HCT116 (cell line): ENCODE measurements around the gene BFAR. TPM values are rescaled to one million over a fixed set of nuclear protein-coding genes. Genes with fewer than 3 reads are reported as not detected.
"Not testable (repeated sequence)": the region's sequence is repeated elsewhere in the genome, so short reads cannot be mapped to it uniquely, and the experiment has no call there.

Experiments used
- ATAC-seq: fragments of 200-7000 bp; cut with Tn5 transposase; 2 replicates; pipeline ENCODE4 v1.9.1; 2020; ENCODE audit warnings: mild to moderate bottlenecking, moderate library complexity
- BruUV-seq: library from RNA; stranded (reverse); fragments of 400-500 nt; replicated peaks from 2 replicates; lab custom pipeline; 2021; lab: Mats Ljungman, UMichigan
- CTCF ChIA-PET: fragments of 300-600 bp; sonication (Branson Sonifier 250); formaldehyde crosslinking; loops from one replicate; lab custom pipeline; 2021; ENCODE audit warnings: antibody characterized with exemption; lab: Charles Lee
- POLR2A ChIA-PET: fragments of 300-600, 350-600 bp; sonication (Branson Sonifier 250); formaldehyde crosslinking; loops from one replicate; lab custom pipeline; 2021; ENCODE audit warnings: antibody characterized with exemption; lab: Charles Lee
- RAD21 ChIA-PET, 2 experiments: fragments of 300-600 bp; sonication (Branson Sonifier 250); formaldehyde crosslinking; loops; one replicate each; lab custom pipeline; 2023; ENCODE audit warnings: low total read pairs in 2 of 2; ENCODE audit not compliant: uncharacterized antibody in 2 of 2, unreplicated experiment in 2 of 2, low non-redundant PET in 1 of 2; lab: Charles Lee
- DNase-seq: peaks from one replicate; pipeline ENCODE4 v3.0.0-alpha.2; 2010; ENCODE audit warnings: low read depth, low spot score
- H2AFZ ChIP-seq: fragments of 200-600 bp; shearing (Covaris generic), sonication (generic); 2 replicates; pipeline ENCODE4 v1.6.1; 2017; ENCODE audit warnings: low read depth, mixed run types, mixed read lengths, antibody characterized with exemption, low read length; ENCODE audit not compliant: poor library complexity, severe bottlenecking
- H3K27ac ChIP-seq: 2 replicates; pipeline ENCODE4 v1.5.1; 2012; ENCODE audit warnings: low read depth, low read length
- H3K27me3 ChIP-seq: fragments of 200-600 bp; sonication (generic); 2 replicates; pipeline ENCODE4 v1.6.1; 2016; ENCODE audit warnings: mixed run types, low read length, mixed read lengths; ENCODE audit not compliant: insufficient read depth
- H3K36me3 ChIP-seq, 2 experiments: fragments of 200-500 bp in 1 of 2; fragments of 200-600 bp in 1 of 2; sonication (Bioruptor generic) in 1 of 2; sonication (generic) in 1 of 2; 2 replicates each; pipeline versions ENCODE4 v1.5.1 to v1.6.1; 2014 to 2016; ENCODE audit warnings: low read length in 2 of 2, inconsistent platforms in 1 of 2, mixed read lengths in 1 of 2, mixed run types in 1 of 2; ENCODE audit not compliant: insufficient read depth in 2 of 2, control insufficient read depth in 1 of 2
- H3K4me1 ChIP-seq, 2 experiments: fragments of 200-600 bp in 1 of 2; sonication (generic) in 1 of 2; 2 replicates each; pipeline versions ENCODE4 v1.5.1 to v1.6.1; 2012 to 2017; ENCODE audit warnings: low read length in 2 of 2, inconsistent platforms in 1 of 2, mild to moderate bottlenecking in 1 of 2, mixed read lengths in 1 of 2, mixed run types in 1 of 2, moderate library complexity in 1 of 2; ENCODE audit not compliant: insufficient read depth in 2 of 2, control insufficient read depth in 1 of 2
- H3K4me2 ChIP-seq: fragments of 200-600 bp; sonication (generic); 2 replicates; pipeline ENCODE4 v1.6.1; 2017; ENCODE audit warnings: mixed run types, low read length, mixed read lengths
- H3K4me3 ChIP-seq, 2 experiments: fragments of 200-600 bp in 1 of 2; sonication (generic) in 1 of 2; replicated peaks in 1 of 2; 2 replicates each; pipeline ENCODE4 v1.5.1; 2011 to 2016; ENCODE audit warnings: low read length in 2 of 2, control low read depth in 1 of 2, low read depth in 1 of 2, mild to moderate bottlenecking in 1 of 2, mixed read lengths in 1 of 2, mixed run types in 1 of 2
- H3K79me2 ChIP-seq: fragments of 200-600 bp; sonication (generic); 2 replicates; pipeline ENCODE4 v1.6.1; 2017; ENCODE audit warnings: mild to moderate bottlenecking, mixed run types, low read length, moderate library complexity, mixed read lengths; ENCODE audit not compliant: insufficient read depth
- H3K9ac ChIP-seq: fragments of 200-600 bp; sonication (generic); 2 replicates; pipeline ENCODE4 v1.6.1; 2016; ENCODE audit warnings: low read length, mixed read lengths
- H3K9me2 ChIP-seq: fragments of 200-600 bp; sonication (generic), shearing (Covaris generic); 2 replicates; pipeline ENCODE4 v1.6.1; 2017; ENCODE audit warnings: mixed run types, mild to moderate bottlenecking, moderate library complexity; ENCODE audit not compliant: insufficient read depth
- H3K9me3 ChIP-seq, 2 experiments: fragments of 200-500 bp in 1 of 2; fragments of 200-600 bp in 1 of 2; sonication (Bioruptor generic) in 1 of 2; sonication (generic) in 1 of 2; 2 replicates each; pipeline ENCODE4 v1.6.1; 2014 to 2017; ENCODE audit warnings: low read length in 2 of 2, mixed read lengths in 2 of 2, inconsistent platforms in 1 of 2, low read depth in 1 of 2, mild to moderate bottlenecking in 1 of 2, mixed run types in 1 of 2, moderate library complexity in 1 of 2; ENCODE audit not compliant: control insufficient read depth in 1 of 2, insufficient read depth in 1 of 2
- H4K20me1 ChIP-seq: fragments of 200-600 bp; sonication (generic), shearing (Covaris generic); 2 replicates; pipeline ENCODE4 v1.6.1; 2017; ENCODE audit warnings: mixed run types, mild to moderate bottlenecking, moderate library complexity; ENCODE audit not compliant: insufficient read depth
- CBX3 ChIP-seq: IDR thresholded peaks from 2 replicates; pipeline ENCODE4 v1.6.1; 2012; ENCODE audit warnings: low read depth
- CEBPB ChIP-seq: IDR thresholded peaks from 2 replicates; pipeline ENCODE4 v1.6.1; 2012; ENCODE audit warnings: low read depth
- EGR1 ChIP-seq: IDR thresholded peaks from 2 replicates; pipeline ENCODE4 v1.6.1; 2012; ENCODE audit warnings: low read depth
- ELF1 ChIP-seq: IDR thresholded peaks from 2 replicates; pipeline ENCODE4 v1.6.1; 2012; ENCODE audit warnings: low read depth, borderline replicate concordance
- EZH2phosphoT487 ChIP-seq: fragments of 200-600 bp; IDR thresholded peaks from 2 replicates; pipeline ENCODE4 v1.6.1; 2018; ENCODE audit warnings: antibody characterized with exemption, borderline replicate concordance
- FOSL1 ChIP-seq: IDR thresholded peaks from 2 replicates; pipeline ENCODE4 v1.6.1; 2012; ENCODE audit warnings: low read depth
- JUND ChIP-seq: IDR thresholded peaks from 2 replicates; pipeline ENCODE4 v1.6.1; 2012
- POLR2A ChIP-seq: IDR thresholded peaks from 2 replicates; pipeline ENCODE4 v1.7.0; 2011; ENCODE audit warnings: borderline replicate concordance; ENCODE audit not compliant: insufficient read depth, insufficient read length; ENCODE audit errors: extremely low read depth
- SIN3A ChIP-seq: IDR thresholded peaks from 2 replicates; pipeline ENCODE4 v1.6.1; 2012; ENCODE audit warnings: low read depth
- SP1 ChIP-seq: IDR thresholded peaks from 2 replicates; pipeline ENCODE4 v1.6.1; 2012; ENCODE audit warnings: low read depth
- SRF ChIP-seq: IDR thresholded peaks from 2 replicates; pipeline ENCODE4 v1.6.1; 2012; ENCODE audit warnings: low read depth
- TCF7L2 ChIP-seq: IDR thresholded peaks from 2 replicates; pipeline ENCODE4 v1.7.0; 2011; ENCODE audit warnings: borderline replicate concordance, inconsistent platforms; ENCODE audit not compliant: insufficient read depth, insufficient read length; ENCODE audit errors: extremely low read depth
- intact Hi-C: fragments of 100-400 bp; cut with micrococcal nuclease; formaldehyde crosslinking; loops from 2 replicates; pipeline ENCODE4 v1.10.0; 2022
- total RNA-seq: library from RNA; stranded (reverse); gene quantifications from one replicate; pipeline ENCODE4 v1.2.1, GENCODE V29; 2021; ENCODE audit not compliant: unreplicated experiment
- TF ChIP-seq, protein P1 (sequence below): IDR thresholded peaks from 2 replicates; pipeline ENCODE4 v1.6.1; 2012
- TF ChIP-seq, protein P2 (sequence below): IDR thresholded peaks from 2 replicates; pipeline ENCODE4 v1.6.1; 2011; ENCODE audit warnings: mild to moderate bottlenecking, low read length, moderate library complexity; ENCODE audit not compliant: insufficient replicate concordance; ENCODE audit errors: extremely low read depth
- TF ChIP-seq, protein P3 (sequence below): IDR thresholded peaks from 2 replicates; pipeline ENCODE4 v1.6.1; 2012; ENCODE audit warnings: low read depth

Gene BFAR
- total RNA-seq, 1 experiment from 2014 or later: 49.7 TPM

DNA sequence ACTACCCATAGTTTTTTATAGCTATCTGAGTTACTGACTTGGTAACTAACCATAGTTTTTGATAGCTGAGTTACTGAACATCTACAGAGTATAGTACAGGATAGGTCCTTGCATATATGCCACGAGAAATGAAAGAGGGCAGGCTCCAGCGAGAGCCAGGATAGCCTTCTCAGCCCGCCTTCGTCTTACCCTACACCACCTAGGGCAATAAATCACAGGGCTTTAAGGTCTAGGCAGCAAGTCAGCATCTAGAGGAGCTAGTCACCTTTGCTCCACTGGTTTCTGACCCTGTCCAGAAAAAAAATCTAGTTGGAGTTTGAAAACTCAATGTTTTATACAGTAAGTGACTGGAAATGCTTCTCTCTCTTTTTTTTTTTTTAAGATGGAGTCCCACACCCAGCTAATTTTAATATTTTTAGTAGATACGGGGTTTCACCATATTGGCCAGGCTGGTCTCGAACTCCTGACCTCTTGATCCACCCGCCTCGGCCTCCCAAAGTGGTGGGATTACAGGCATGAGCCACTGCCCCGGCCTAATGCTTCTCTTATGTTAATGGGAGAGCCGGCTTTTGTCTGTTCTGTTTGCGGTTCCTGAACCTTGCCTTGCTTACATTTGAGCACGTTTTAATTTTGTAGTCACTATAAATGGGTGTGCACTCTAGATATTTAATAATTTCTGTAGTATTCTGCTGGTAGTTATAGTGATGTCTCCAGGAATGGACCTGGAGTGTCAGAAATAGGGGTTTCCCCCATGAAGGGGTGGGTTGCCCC lies 2.8 kb downstream of the BFAR start:
- no peak for ATAC-seq
- DNase-seq: no peak
- H3K4me3 ChIP-seq: no peak overlapping the region
- no peak overlapping the region for H2AFZ ChIP-seq
- H3K27ac ChIP-seq: no peak overlapping the region
- peaks cover 3 to 18% of the 10 kb centered on the region in 2 experiments; a peak in 3 of 4 replicates for H3K36me3 ChIP-seq
- no TSS peak for BruUV-seq
- H3K79me2 ChIP-seq: peaks cover 77% of the 10 kb centered on the region
- RAD21 ChIA-PET: no interaction called here
- no peaks in the 10 kb centered on the region for H3K27me3 ChIP-seq
- intact Hi-C loops: no loop called here
- no peak overlapping the region for H3K9ac ChIP-seq
- peaks cover 10% of the 10 kb centered on the region; the same call in 1 of the 2 replicates for H4K20me1 ChIP-seq
- no peaks in the 10 kb centered on the region for H3K9me2 ChIP-seq
- TF ChIP-seq SP1: no peak
- no peak for TF ChIP-seq CBX3
- no peak for TF ChIP-seq JUND
- TF ChIP-seq SRF: no peak
- no peak for TF ChIP-seq EZH2phosphoT487
- TF ChIP-seq POLR2A: no peak
- TF ChIP-seq TCF7L2: no peak
- TF ChIP-seq SIN3A: no peak
- TF ChIP-seq, protein P1, sequence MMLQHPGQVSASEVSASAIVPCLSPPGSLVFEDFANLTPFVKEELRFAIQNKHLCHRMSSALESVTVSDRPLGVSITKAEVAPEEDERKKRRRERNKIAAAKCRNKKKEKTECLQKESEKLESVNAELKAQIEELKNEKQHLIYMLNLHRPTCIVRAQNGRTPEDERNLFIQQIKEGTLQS: no peak
- TF ChIP-seq FOSL1: no peak
- TF ChIP-seq EGR1: no peak
- TF ChIP-seq ELF1: no peak
- TF ChIP-seq, protein P2, sequence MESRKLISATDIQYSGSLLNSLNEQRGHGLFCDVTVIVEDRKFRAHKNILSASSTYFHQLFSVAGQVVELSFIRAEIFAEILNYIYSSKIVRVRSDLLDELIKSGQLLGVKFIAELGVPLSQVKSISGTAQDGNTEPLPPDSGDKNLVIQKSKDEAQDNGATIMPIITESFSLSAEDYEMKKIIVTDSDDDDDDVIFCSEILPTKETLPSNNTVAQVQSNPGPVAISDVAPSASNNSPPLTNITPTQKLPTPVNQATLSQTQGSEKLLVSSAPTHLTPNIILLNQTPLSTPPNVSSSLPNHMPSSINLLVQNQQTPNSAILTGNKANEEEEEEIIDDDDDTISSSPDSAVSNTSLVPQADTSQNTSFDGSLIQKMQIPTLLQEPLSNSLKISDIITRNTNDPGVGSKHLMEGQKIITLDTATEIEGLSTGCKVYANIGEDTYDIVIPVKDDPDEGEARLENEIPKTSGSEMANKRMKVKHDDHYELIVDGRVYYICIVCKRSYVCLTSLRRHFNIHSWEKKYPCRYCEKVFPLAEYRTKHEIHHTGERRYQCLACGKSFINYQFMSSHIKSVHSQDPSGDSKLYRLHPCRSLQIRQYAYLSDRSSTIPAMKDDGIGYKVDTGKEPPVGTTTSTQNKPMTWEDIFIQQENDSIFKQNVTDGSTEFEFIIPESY: no peak
- no peak for TF ChIP-seq CEBPB
- TF ChIP-seq, protein P3, sequence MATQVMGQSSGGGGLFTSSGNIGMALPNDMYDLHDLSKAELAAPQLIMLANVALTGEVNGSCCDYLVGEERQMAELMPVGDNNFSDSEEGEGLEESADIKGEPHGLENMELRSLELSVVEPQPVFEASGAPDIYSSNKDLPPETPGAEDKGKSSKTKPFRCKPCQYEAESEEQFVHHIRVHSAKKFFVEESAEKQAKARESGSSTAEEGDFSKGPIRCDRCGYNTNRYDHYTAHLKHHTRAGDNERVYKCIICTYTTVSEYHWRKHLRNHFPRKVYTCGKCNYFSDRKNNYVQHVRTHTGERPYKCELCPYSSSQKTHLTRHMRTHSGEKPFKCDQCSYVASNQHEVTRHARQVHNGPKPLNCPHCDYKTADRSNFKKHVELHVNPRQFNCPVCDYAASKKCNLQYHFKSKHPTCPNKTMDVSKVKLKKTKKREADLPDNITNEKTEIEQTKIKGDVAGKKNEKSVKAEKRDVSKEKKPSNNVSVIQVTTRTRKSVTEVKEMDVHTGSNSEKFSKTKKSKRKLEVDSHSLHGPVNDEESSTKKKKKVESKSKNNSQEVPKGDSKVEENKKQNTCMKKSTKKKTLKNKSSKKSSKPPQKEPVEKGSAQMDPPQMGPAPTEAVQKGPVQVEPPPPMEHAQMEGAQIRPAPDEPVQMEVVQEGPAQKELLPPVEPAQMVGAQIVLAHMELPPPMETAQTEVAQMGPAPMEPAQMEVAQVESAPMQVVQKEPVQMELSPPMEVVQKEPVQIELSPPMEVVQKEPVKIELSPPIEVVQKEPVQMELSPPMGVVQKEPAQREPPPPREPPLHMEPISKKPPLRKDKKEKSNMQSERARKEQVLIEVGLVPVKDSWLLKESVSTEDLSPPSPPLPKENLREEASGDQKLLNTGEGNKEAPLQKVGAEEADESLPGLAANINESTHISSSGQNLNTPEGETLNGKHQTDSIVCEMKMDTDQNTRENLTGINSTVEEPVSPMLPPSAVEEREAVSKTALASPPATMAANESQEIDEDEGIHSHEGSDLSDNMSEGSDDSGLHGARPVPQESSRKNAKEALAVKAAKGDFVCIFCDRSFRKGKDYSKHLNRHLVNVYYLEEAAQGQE: no peak
- H3K4me1 ChIP-seq: peaks cover 16 to 25% of the 10 kb centered on the region in 2 experiments; a peak in 3 of 4 replicates
- H3K9me3 ChIP-seq: no peaks in the 10 kb centered on the region
- CTCF ChIA-PET: no interaction called here
- no peak overlapping the region for H3K4me2 ChIP-seq
- POLR2A ChIA-PET: no interaction called here

DNA sequence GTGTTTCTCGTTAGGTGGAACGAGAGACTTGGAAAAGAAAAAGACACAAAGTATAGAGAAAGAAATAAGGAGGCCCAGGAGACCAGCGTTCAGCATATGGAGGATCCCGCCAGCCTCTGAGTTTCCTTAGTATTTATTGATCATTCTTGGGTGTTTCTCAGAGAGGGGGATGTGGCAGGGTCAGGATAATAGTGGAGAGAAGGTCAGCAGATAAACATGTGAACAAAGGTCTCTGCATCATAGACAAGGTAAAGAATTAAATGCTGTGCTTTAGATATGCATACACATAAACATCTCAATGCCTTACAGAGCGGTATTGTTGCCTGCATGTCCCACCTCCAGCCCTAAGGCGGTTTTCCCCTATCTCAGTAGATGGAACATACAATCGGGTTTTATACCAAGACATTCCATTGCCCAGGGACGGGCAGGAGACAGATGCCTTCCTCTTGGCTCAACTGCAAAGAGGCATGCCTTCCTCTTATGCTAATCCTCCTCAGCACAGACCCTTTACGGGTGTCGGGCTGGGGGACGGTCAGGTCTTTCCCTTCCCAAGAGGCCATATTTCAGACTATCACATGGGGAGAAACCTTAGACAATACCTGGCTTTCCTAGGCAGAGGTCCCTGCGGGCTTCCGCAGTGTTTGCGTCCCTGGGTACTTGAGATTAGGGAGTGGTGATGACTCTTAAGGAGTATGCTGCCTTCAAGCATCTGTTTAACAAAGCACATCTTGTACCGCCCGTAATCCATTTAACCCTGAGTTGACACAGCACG lies 3.6 kb downstream of the BFAR start:
- H3K27me3 ChIP-seq, POLR2A ChIA-PET, intact Hi-C loops, H3K4me3 ChIP-seq, H2AFZ ChIP-seq, CTCF ChIA-PET, H3K9me3 ChIP-seq, H3K4me2 ChIP-seq, DNase-seq, RAD21 ChIA-PET, ATAC-seq, H3K9ac ChIP-seq, BruUV-seq, H3K27ac ChIP-seq, H3K9me2 ChIP-seq: not testable (repeated sequence)
- H3K36me3 ChIP-seq: peaks cover 3 to 20% of the 10 kb centered on the region in 2 experiments; a peak in 3 of 4 replicates
- H4K20me1 ChIP-seq: peaks cover 16% of the 10 kb centered on the region; the same call in 1 of the 2 replicates
- H3K4me1 ChIP-seq: peaks cover 8 to 17% of the 10 kb centered on the region in 2 experiments; a peak in 3 of 4 replicates
- peaks cover 85% of the 10 kb centered on the region for H3K79me2 ChIP-seq
